T-helper 2 cell (primary cell): ENCODE results near the gene DDX39A.
"Not testable (repeated sequence)": the region's sequence is repeated elsewhere in the genome, so short reads cannot be mapped to it uniquely, and the experiment has no call there.

ENCODE experiments used
- DNase-seq, 5 experiments: peaks; one replicate each; pipeline versions ENCODE4 v3.0.0 to v3.0.0-alpha.2; 2012 to 2022

DDX39A gene

GRCh38 chr19:14385492-14385891 is 33.6 kb downstream of the DDX39A start:
- no peak for DNase-seq

GRCh38 chr19:14383661-14384555 is 35.2 kb downstream of the DDX39A start:
- peak in 3 of 5 experiments; percentile 51 to 69 (median 58) for DNase-seq

GRCh38 chr19:14381689-14382474 is 37.3 kb downstream of the DDX39A start:
- DNase-seq: peak; percentile 39 to 92 (median 72)

GRCh38 chr19:14379294-14380065 is 39.7 kb downstream of the DDX39A start:
- no peak for DNase-seq

GRCh38 chr19:14378890-14379289 is 40.3 kb downstream of the DDX39A start:
- no peak for DNase-seq

GRCh38 chr19:14377883-14378328 is 41.2 kb downstream of the DDX39A start:
- DNase-seq: no peak

- peak in 1 of 5 experiments; percentile 29 for DNase-seq
These were observed 43.4 kb downstream of the DDX39A start for GRCh38 chr19:14375582-14376291.

- peak in 3 of 5 experiments; percentile 75 to 96 (median 92) for DNase-seq
These were observed 44.0 kb downstream of the DDX39A start for GRCh38 chr19:14375055-14375581.

GRCh38 chr19:14374313-14374712 is 44.8 kb downstream of the DDX39A start:
- DNase-seq: not testable (repeated sequence)

- not testable (repeated sequence) for DNase-seq
These were observed 46.6 kb downstream of the DDX39A start for GRCh38 chr19:14372384-14373077.

- DNase-seq: no peak
These were observed 47.8 kb downstream of the DDX39A start for GRCh38 chr19:14371301-14371821.

- no peak for DNase-seq
These were observed 48.2 kb downstream of the DDX39A start for GRCh38 chr19:14370940-14371280.

- DNase-seq: peak in 3 of 5 experiments; percentile 59 to 83 (median 69)
These were observed 48.8 kb downstream of the DDX39A start for GRCh38 chr19:14370169-14370939.

GRCh38 chr19:14369399-14370168 is 49.6 kb downstream of the DDX39A start:
- DNase-seq: peak; percentile 61 to 95 (median 86)

- peak in 2 of 5 experiments; percentile 74 to 89 for DNase-seq
These were observed 51.1 kb downstream of the DDX39A start for GRCh38 chr19:14368011-14368513.

- no peak for DNase-seq
These were observed 52.1 kb downstream of the DDX39A start for GRCh38 chr19:14367016-14367415.

GRCh38 chr19:14366529-14366928 is 52.6 kb downstream of the DDX39A start:
- peak; percentile 55 to 94 (median 84) for DNase-seq

GRCh38 chr19:14364098-14364443 is 55.1 kb downstream of the DDX39A start:
- DNase-seq: not testable (repeated sequence)
